HG03432 (cell line): Measurements from ENCODE around the gene ADAM8.

ENCODE experiments used
- ATAC-seq: cut with Tn5 transposase; IDR thresholded peaks from one replicate; pipeline ENCODE4 v1.9.1; 2021; ENCODE audit warnings: mild to moderate bottlenecking, moderate library complexity; ENCODE audit not compliant: unreplicated experiment

ADAM8 gene

GRCh38 chr10:133282846-133283390 is 6.2 kb upstream of the ADAM8 start:
- ATAC-seq = no peak

GRCh38 chr10:133281628-133282372 is 5.1 kb upstream of the ADAM8 start:
- ATAC-seq = no peak

GRCh38 chr10:133281084-133281483 is 4.4 kb upstream of the ADAM8 start:
- no peak for ATAC-seq

- no peak for ATAC-seq
Measured at GRCh38 chr10:133280391-133281059, 3.9 kb upstream of the ADAM8 start.

GRCh38 chr10:133279326-133280226 is 2.9 kb upstream of the ADAM8 start:
- ATAC-seq = no peak

- ATAC-seq = peak; percentile 29
Measured at GRCh38 chr10:133278577-133279265, 2.1 kb upstream of the ADAM8 start.

- no peak for ATAC-seq
Measured at GRCh38 chr10:133277993-133278576, 1.4 kb upstream of the ADAM8 start.

GRCh38 chr10:133277277-133277992 is 767 bp upstream of the ADAM8 start:
- no peak for ATAC-seq

- ATAC-seq = no peak
Measured at GRCh38 chr10:133276100-133276434, 601 bp downstream of the ADAM8 start.

GRCh38 chr10:133275684-133276092 is 980 bp downstream of the ADAM8 start:
- ATAC-seq = peak; percentile 39

GRCh38 chr10:133274751-133275683 is 1.7 kb downstream of the ADAM8 start:
- ATAC-seq = peak; percentile 55

- no peak for ATAC-seq
Measured at GRCh38 chr10:133273534-133274143, 3.0 kb downstream of the ADAM8 start.

GRCh38 chr10:133272964-133273420 is 3.7 kb downstream of the ADAM8 start:
- ATAC-seq = no peak

GRCh38 chr10:133272301-133272963 is 4.2 kb downstream of the ADAM8 start:
- ATAC-seq = no peak

GRCh38 chr10:133271521-133272300 is 5.0 kb downstream of the ADAM8 start:
- ATAC-seq = no peak

- no peak for ATAC-seq
Measured at GRCh38 chr10:133270773-133271297, 5.8 kb downstream of the ADAM8 start.
